ENCODE measurements around the gene TPPP2.

Gene TPPP2

GRCh38 chr14:21003788-21004346, 26.1 kb upstream of the TPPP2 start:
- TF ChIP-seq TAF1 (IDR thresholded peaks at IDR 0.05; ENCODE audit: borderline replicate concordance, insufficient read depth, low read length): no peak
- TF ChIP-seq SIN3A (IDR thresholded peaks at IDR 0.05; ENCODE audit: borderline replicate concordance, insufficient read depth, low read length): no peak
- no peak for TF ChIP-seq POLR2AphosphoS5 (IDR thresholded peaks at IDR 0.05; ENCODE audit: low read depth, low read length)
- TF ChIP-seq FOXP2 (optimal IDR thresholded peaks at IDR 0.05; ENCODE audit: borderline replicate concordance, extremely low read depth, extremely low read length, insufficient read depth): no peak
- TF ChIP-seq REST (IDR thresholded peaks at IDR 0.05; ENCODE audit: insufficient read depth in 1 of 2, low read depth in 2 of 2, low read length in 2 of 2): no peak

GRCh38 chr14:21011136-21011535, 18.9 kb upstream of the TPPP2 start:
- TF ChIP-seq TAF1 (IDR thresholded peaks at IDR 0.05; ENCODE audit: borderline replicate concordance, insufficient read depth, low read length) (no peak), POLR2AphosphoS5 (IDR thresholded peaks at IDR 0.05; ENCODE audit: low read depth, low read length) (no peak), SIN3A (IDR thresholded peaks at IDR 0.05; ENCODE audit: borderline replicate concordance, insufficient read depth, low read length) (no peak), FOXP2 (optimal IDR thresholded peaks at IDR 0.05; ENCODE audit: borderline replicate concordance, extremely low read depth, extremely low read length, insufficient read depth) (no peak), REST (IDR thresholded peaks at IDR 0.05; ENCODE audit: insufficient read depth in 1 of 2, low read depth in 2 of 2, low read length in 2 of 2) (no peak)

- TF ChIP-seq REST (IDR thresholded peaks at IDR 0.05; ENCODE audit: insufficient read depth in 1 of 2, low read depth in 2 of 2, low read length in 2 of 2) (no peak), TAF1 (IDR thresholded peaks at IDR 0.05; ENCODE audit: borderline replicate concordance, insufficient read depth, low read length) (no peak), POLR2AphosphoS5 (IDR thresholded peaks at IDR 0.05; ENCODE audit: low read depth, low read length) (no peak), SIN3A (IDR thresholded peaks at IDR 0.05; ENCODE audit: borderline replicate concordance, insufficient read depth, low read length) (no peak), FOXP2 (optimal IDR thresholded peaks at IDR 0.05; ENCODE audit: borderline replicate concordance, extremely low read depth, extremely low read length, insufficient read depth) (no peak)
These were observed 15.2 kb upstream of the TPPP2 start for GRCh38 chr14:21014761-21015190.

GRCh38 chr14:21015312-21015711, 14.7 kb upstream of the TPPP2 start:
- TF ChIP-seq FOXP2 (optimal IDR thresholded peaks at IDR 0.05; ENCODE audit: borderline replicate concordance, extremely low read depth, extremely low read length, insufficient read depth) (no peak), REST (IDR thresholded peaks at IDR 0.05; ENCODE audit: insufficient read depth in 1 of 2, low read depth in 2 of 2, low read length in 2 of 2) (no peak), TAF1 (IDR thresholded peaks at IDR 0.05; ENCODE audit: borderline replicate concordance, insufficient read depth, low read length) (no peak), SIN3A (IDR thresholded peaks at IDR 0.05; ENCODE audit: borderline replicate concordance, insufficient read depth, low read length) (no peak), POLR2AphosphoS5 (IDR thresholded peaks at IDR 0.05; ENCODE audit: low read depth, low read length) (no peak)
